ENCODE data around the gene NOL7.

GRCh38 chr6:13617066-13617465 lies 1.9 kb downstream of the NOL7 start:
- TF ChIP-seq CTCF (conservative IDR thresholded peaks at IDR 0.05), result no peak
- no peak for TF ChIP-seq EZH2 (IDR thresholded peaks at IDR 0.05; ENCODE audit: low read depth)

Measured in PC-9 (cell line).